ENCODE data around the gene SPTBN4.
"Not testable (repeated sequence)": the region's sequence is repeated elsewhere in the genome, so short reads cannot be mapped to it uniquely, and the experiment has no call there.

SPTBN4 gene

GRCh38 chr19:40543029-40543597, 76.3 kb downstream of the SPTBN4 start:
- H3K27me3 ChIP-seq (ENCODE audit: insufficient read depth, low read length, poor library complexity, severe bottlenecking), result no peaks in the 10 kb centered on the region
- H3F3A ChIP-seq (ENCODE audit: low read depth), result no peaks in the 10 kb centered on the region
- H3K36me3 ChIP-seq (ENCODE audit: insufficient read depth, low read length), result no peaks in the 10 kb centered on the region
- H3K79me2 ChIP-seq (ENCODE audit: insufficient read depth, low read length), result no peaks in the 10 kb centered on the region
- H3K4me3 ChIP-seq (ENCODE audit: low read length, poor library complexity, severe bottlenecking), result no peak overlapping the region
- no peak overlapping the region for H3K4me2 ChIP-seq (ENCODE audit: low read depth, low read length, poor library complexity, severe bottlenecking)
- H3K9me3 ChIP-seq (ENCODE audit: insufficient read depth, low read depth, low read length), result no peaks in the 10 kb centered on the region; the same call in 1 of the 2 replicates
- TF ChIP-seq EZH2phosphoT487 (IDR thresholded peaks at IDR 0.05; ENCODE audit: borderline replicate concordance) (no peak), CTCF (conservative IDR thresholded peaks at IDR 0.05; ENCODE audit: low read length) (no peak)
- H3K9me2 ChIP-seq (replicated peaks; ENCODE audit: low read depth, low read length), result no peaks in the 10 kb centered on the region
- H3K4me1 ChIP-seq (ENCODE audit: insufficient read depth, low read length, poor library complexity, severe bottlenecking), result no peaks in the 10 kb centered on the region
- no peak overlapping the region for H3K9ac ChIP-seq (ENCODE audit: low read depth, low read length, poor library complexity, severe bottlenecking)
- peak overlapping the region; percentile 74 for H2AFZ ChIP-seq (ENCODE audit: low read length)
- H4K20me1 ChIP-seq (ENCODE audit: insufficient read depth, low read length, poor library complexity, severe bottlenecking), result no peaks in the 10 kb centered on the region

- H3K4me2 ChIP-seq (ENCODE audit: low read depth, low read length, poor library complexity, severe bottlenecking); H3K9ac ChIP-seq (ENCODE audit: low read depth, low read length, poor library complexity, severe bottlenecking); H4K20me1 ChIP-seq (ENCODE audit: insufficient read depth, low read length, poor library complexity, severe bottlenecking); H3K27me3 ChIP-seq (ENCODE audit: insufficient read depth, low read length, poor library complexity, severe bottlenecking); H2AFZ ChIP-seq (ENCODE audit: low read length); H3K9me3 ChIP-seq (ENCODE audit: insufficient read depth, low read depth, low read length); H3K9me2 ChIP-seq (replicated peaks; ENCODE audit: low read depth, low read length); H3K36me3 ChIP-seq (ENCODE audit: insufficient read depth, low read length); H3K79me2 ChIP-seq (ENCODE audit: insufficient read depth, low read length); H3F3A ChIP-seq (ENCODE audit: low read depth); H3K4me1 ChIP-seq (ENCODE audit: insufficient read depth, low read length, poor library complexity, severe bottlenecking); H3K4me3 ChIP-seq (ENCODE audit: low read length, poor library complexity, severe bottlenecking): not testable (repeated sequence)
Observed at GRCh38 chr19:40546153-40546841, 79.5 kb downstream of the SPTBN4 start.

GRCh38 chr19:40547190-40547589, 80.4 kb downstream of the SPTBN4 start:
- H3K79me2 ChIP-seq (ENCODE audit: insufficient read depth, low read length); H3K4me3 ChIP-seq (ENCODE audit: low read length, poor library complexity, severe bottlenecking); H2AFZ ChIP-seq (ENCODE audit: low read length); H3K27me3 ChIP-seq (ENCODE audit: insufficient read depth, low read length, poor library complexity, severe bottlenecking); H3K36me3 ChIP-seq (ENCODE audit: insufficient read depth, low read length); H3K4me2 ChIP-seq (ENCODE audit: low read depth, low read length, poor library complexity, severe bottlenecking); H3K9me3 ChIP-seq (ENCODE audit: insufficient read depth, low read depth, low read length); H3F3A ChIP-seq (ENCODE audit: low read depth); H3K9me2 ChIP-seq (replicated peaks; ENCODE audit: low read depth, low read length); H4K20me1 ChIP-seq (ENCODE audit: insufficient read depth, low read length, poor library complexity, severe bottlenecking); H3K4me1 ChIP-seq (ENCODE audit: insufficient read depth, low read length, poor library complexity, severe bottlenecking); H3K9ac ChIP-seq (ENCODE audit: low read depth, low read length, poor library complexity, severe bottlenecking): not testable (repeated sequence)

GRCh38 chr19:40547836-40548235, 81.0 kb downstream of the SPTBN4 start:
- Histone ChIP-seq H2AFZ (ENCODE audit: low read length) (no peak overlapping the region), H3K9me2 (replicated peaks; ENCODE audit: low read depth, low read length) (no peaks in the 10 kb centered on the region), H3K36me3 (ENCODE audit: insufficient read depth, low read length) (no peaks in the 10 kb centered on the region), H4K20me1 (ENCODE audit: insufficient read depth, low read length, poor library complexity, severe bottlenecking) (no peaks in the 10 kb centered on the region), H3K9ac (ENCODE audit: low read depth, low read length, poor library complexity, severe bottlenecking) (no peak overlapping the region), H3K27me3 (ENCODE audit: insufficient read depth, low read length, poor library complexity, severe bottlenecking) (no peaks in the 10 kb centered on the region), H3K4me3 (ENCODE audit: low read length, poor library complexity, severe bottlenecking) (no peak overlapping the region), H3K79me2 (ENCODE audit: insufficient read depth, low read length) (no peaks in the 10 kb centered on the region), H3K4me1 (ENCODE audit: insufficient read depth, low read length, poor library complexity, severe bottlenecking) (peaks cover 4% of the 10 kb centered on the region), H3K9me3 (ENCODE audit: insufficient read depth, low read depth, low read length) (no peaks in the 10 kb centered on the region; the same call in 1 of the 2 replicates), H3K4me2 (ENCODE audit: low read depth, low read length, poor library complexity, severe bottlenecking) (no peak overlapping the region), H3F3A (ENCODE audit: low read depth) (no peaks in the 10 kb centered on the region)
- TF ChIP-seq CTCF (conservative IDR thresholded peaks at IDR 0.05; ENCODE audit: low read length) (no peak), EZH2phosphoT487 (IDR thresholded peaks at IDR 0.05; ENCODE audit: borderline replicate concordance) (no peak)

Data from Loucy (cell line).